WTC11 (cell line): ENCODE measurements around the gene PRR5.
"Not testable (repeated sequence)": the region's sequence is repeated elsewhere in the genome, so short reads cannot be mapped to it uniquely, and the experiment has no call there.

ENCODE experiments used
- CTCF ChIP-seq: fragments of 200-600 bp; IDR thresholded peaks from 2 replicates; pipeline ENCODE4 v1.8.0; 2022; ENCODE audit warnings: antibody characterized with exemption
- ETV6 ChIP-seq: sonication (generic); formaldehyde crosslinking; IDR thresholded peaks from 2 replicates; pipeline ENCODE4 v1.8.1; 2022; ENCODE audit warnings: mild to moderate bottlenecking, missing genetic modification reagents
- RORB ChIP-seq: fragments of 250-450 bp; sonication (Bioruptor Pico); IDR thresholded peaks from 2 replicates; pipeline ENCODE4 v1.9.0; 2021; ENCODE audit warnings: mild to moderate bottlenecking
- SP1 ChIP-seq: sonication (generic); formaldehyde crosslinking; conservative IDR thresholded peaks from 2 replicates; pipeline ENCODE4 v1.8.1; 2022; ENCODE audit warnings: missing genetic modification reagents
- ZNF263 ChIP-seq: sonication (generic); formaldehyde crosslinking; IDR thresholded peaks from 2 replicates; pipeline ENCODE4 v1.8.1; 2022; ENCODE audit warnings: low read depth, mild to moderate bottlenecking, moderate library complexity, missing genetic modification reagents
- ZNF532 ChIP-seq: fragments of 250-450 bp; sonication (Bioruptor Pico); IDR thresholded peaks from 2 replicates; pipeline ENCODE4 v1.9.0; 2021; ENCODE audit warnings: mild to moderate bottlenecking, borderline replicate concordance
- TF ChIP-seq, protein P1 (sequence below): sonication (generic); formaldehyde crosslinking; IDR thresholded peaks from 2 replicates; pipeline ENCODE4 v1.8.0; 2022; ENCODE audit warnings: mild to moderate bottlenecking, missing genetic modification reagents
- TF ChIP-seq, protein P2 (sequence below): sonication (generic); formaldehyde crosslinking; IDR thresholded peaks from 2 replicates; pipeline ENCODE4 v1.8.1; 2023; ENCODE audit warnings: mild to moderate bottlenecking, missing genetic modification reagents, borderline replicate concordance

DNA sequence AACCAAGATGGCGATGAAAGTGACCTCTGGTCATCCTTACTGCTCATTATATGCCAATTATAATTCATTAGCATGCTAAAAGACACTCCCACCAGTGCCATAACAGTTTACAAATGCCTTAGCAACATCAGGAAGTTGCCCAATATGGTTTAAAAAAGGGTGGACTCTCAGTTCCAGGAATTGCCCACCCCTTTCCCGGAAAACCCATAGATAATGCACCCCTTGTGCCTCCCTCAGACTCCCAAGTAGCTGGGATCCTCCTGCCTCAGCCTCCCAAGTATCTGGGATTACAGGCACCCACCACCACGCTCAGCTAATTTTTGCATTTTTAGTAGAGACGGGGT lies 45.8 kb downstream of the PRR5 start:
- TF ChIP-seq CTCF; ZNF263 (CRISPR knock-in tag); SP1 (CRISPR knock-in tag); ETV6 (CRISPR knock-in tag); ZNF532; RORB (CRISPR knock-in tag): not testable (repeated sequence)
- TF ChIP-seq, protein P1, sequence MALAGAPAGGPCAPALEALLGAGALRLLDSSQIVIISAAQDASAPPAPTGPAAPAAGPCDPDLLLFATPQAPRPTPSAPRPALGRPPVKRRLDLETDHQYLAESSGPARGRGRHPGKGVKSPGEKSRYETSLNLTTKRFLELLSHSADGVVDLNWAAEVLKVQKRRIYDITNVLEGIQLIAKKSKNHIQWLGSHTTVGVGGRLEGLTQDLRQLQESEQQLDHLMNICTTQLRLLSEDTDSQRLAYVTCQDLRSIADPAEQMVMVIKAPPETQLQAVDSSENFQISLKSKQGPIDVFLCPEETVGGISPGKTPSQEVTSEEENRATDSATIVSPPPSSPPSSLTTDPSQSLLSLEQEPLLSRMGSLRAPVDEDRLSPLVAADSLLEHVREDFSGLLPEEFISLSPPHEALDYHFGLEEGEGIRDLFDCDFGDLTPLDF (CRISPR knock-in tag): not testable (repeated sequence)
- TF ChIP-seq, protein P2, sequence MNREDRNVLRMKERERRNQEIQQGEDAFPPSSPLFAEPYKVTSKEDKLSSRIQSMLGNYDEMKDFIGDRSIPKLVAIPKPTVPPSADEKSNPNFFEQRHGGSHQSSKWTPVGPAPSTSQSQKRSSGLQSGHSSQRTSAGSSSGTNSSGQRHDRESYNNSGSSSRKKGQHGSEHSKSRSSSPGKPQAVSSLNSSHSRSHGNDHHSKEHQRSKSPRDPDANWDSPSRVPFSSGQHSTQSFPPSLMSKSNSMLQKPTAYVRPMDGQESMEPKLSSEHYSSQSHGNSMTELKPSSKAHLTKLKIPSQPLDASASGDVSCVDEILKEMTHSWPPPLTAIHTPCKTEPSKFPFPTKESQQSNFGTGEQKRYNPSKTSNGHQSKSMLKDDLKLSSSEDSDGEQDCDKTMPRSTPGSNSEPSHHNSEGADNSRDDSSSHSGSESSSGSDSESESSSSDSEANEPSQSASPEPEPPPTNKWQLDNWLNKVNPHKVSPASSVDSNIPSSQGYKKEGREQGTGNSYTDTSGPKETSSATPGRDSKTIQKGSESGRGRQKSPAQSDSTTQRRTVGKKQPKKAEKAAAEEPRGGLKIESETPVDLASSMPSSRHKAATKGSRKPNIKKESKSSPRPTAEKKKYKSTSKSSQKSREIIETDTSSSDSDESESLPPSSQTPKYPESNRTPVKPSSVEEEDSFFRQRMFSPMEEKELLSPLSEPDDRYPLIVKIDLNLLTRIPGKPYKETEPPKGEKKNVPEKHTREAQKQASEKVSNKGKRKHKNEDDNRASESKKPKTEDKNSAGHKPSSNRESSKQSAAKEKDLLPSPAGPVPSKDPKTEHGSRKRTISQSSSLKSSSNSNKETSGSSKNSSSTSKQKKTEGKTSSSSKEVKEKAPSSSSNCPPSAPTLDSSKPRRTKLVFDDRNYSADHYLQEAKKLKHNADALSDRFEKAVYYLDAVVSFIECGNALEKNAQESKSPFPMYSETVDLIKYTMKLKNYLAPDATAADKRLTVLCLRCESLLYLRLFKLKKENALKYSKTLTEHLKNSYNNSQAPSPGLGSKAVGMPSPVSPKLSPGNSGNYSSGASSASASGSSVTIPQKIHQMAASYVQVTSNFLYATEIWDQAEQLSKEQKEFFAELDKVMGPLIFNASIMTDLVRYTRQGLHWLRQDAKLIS: not testable (repeated sequence)
